ENCODE measurements around the gene SCLY.

The SCLY gene

DNA sequence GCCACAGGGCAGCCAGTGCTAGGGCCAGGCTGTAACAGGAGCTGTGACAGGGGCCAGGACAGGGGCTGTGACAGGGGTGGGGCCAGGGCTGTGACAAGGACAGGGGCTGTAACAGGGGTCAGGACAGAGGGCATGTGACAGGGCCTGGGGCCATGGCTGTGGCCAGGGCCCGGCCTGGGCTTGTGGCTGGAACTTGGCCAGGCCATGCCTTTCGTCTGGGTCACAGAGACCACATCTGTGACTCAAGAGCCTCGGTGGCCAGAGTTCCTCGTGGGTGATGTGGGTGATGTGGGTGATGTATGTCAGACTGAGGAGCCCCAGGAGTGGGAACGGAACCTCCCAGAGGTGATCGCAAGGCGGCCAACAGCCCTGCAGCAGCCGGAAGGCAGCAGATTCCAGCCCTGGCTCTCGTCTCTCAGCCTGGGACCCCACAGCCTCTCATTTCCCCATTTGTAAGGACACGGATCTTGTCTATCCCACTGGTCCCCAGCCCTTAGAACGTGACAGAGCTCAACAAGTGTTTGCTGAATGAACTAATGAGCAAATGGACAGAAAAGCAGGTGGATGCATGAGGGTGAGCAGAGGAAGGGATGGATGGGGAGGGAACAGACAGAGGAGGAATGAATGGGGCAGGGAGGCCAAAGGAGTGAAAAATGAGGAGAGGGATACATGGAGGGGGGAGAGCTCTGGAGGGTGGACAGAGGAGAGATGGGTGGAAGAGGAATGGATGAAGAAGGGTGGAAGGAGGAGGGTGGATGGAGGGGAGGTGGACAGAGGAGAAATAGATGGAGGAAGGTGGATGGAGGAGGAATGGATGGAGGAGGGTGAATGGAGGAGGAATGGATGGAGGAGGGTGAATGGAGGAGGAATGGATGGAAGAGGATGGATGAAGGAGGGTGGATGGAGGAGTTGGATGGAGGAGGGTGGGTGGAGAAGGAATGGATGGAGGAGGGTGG, 56.7 kb downstream of the SCLY start:
- Histone ChIP-seq H3K4me3 (ENCODE audit: low read length) (no peak overlapping the region), H3K4me1 (ENCODE audit: insufficient read depth, low read length) (no peaks in the 10 kb centered on the region), H3K36me3 (ENCODE audit: insufficient read depth, low read length) (no peaks in the 10 kb centered on the region), H3K9me3 (ENCODE audit: insufficient read depth, low read depth, low read length) (peaks cover 5% of the 10 kb centered on the region; the same call in 1 of the 2 replicates), H3K27me3 (ENCODE audit: insufficient read depth, low read length) (0 out of 2 replicates have a peak, but pooled peaks cover 3% of the 10 kb centered on the region), H3K9ac (ENCODE audit: low read depth, low read length) (no peak overlapping the region), H3K27ac (ENCODE audit: low read depth, low read length) (no peak overlapping the region)
- 84% methylated on average over 11 of the region's 11 CpGs for WGBS

DNA sequence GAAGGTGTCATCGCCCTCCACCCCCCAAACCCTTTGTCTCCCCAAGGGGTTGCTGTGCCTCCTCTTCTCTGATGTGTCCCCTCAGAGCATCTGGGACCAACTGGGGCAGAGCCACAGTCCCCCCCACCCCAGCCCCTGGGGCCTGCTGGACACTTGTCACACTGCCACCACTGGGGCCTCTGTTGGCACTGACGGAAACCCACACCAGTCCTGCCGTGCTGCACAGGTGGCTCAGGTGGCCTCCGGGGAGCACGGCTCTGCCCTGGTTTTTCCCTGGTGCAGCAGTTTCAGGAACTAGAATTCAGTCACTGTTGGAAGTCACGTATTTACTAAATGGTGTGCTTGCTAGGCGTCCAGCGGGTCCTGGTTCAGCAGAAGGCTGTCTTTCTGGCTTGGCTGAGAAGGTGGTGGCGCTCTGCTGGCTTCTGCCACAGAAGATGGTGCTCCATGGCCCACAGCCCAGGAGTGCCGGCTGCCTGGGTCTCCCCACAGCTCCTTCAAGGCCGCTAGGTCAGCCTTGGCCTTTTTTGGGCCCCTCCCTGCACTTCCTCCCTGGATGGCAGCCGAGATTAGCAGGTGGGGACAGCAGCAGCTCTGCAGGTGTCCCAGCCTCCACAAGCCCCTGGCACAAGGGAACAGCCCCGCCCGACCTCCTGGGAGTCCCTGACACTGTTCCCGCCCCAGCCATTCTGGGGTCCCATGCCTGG, 59.1 kb downstream of the SCLY start:
- Histone ChIP-seq H3K9ac (ENCODE audit: low read depth, low read length) (no peak overlapping the region), H3K27me3 (ENCODE audit: insufficient read depth, low read length) (0 out of 2 replicates have a peak, but pooled peaks cover 3% of the 10 kb centered on the region), H3K27ac (ENCODE audit: low read depth, low read length) (no peak overlapping the region), H3K9me3 (ENCODE audit: insufficient read depth, low read depth, low read length) (no peaks in the 10 kb centered on the region), H3K4me3 (ENCODE audit: low read length) (no peak overlapping the region), H3K4me1 (ENCODE audit: insufficient read depth, low read length) (no peaks in the 10 kb centered on the region), H3K36me3 (ENCODE audit: insufficient read depth, low read length) (no peaks in the 10 kb centered on the region)
- WGBS: 76% methylated on average over 15 of the region's 15 CpGs

DNA sequence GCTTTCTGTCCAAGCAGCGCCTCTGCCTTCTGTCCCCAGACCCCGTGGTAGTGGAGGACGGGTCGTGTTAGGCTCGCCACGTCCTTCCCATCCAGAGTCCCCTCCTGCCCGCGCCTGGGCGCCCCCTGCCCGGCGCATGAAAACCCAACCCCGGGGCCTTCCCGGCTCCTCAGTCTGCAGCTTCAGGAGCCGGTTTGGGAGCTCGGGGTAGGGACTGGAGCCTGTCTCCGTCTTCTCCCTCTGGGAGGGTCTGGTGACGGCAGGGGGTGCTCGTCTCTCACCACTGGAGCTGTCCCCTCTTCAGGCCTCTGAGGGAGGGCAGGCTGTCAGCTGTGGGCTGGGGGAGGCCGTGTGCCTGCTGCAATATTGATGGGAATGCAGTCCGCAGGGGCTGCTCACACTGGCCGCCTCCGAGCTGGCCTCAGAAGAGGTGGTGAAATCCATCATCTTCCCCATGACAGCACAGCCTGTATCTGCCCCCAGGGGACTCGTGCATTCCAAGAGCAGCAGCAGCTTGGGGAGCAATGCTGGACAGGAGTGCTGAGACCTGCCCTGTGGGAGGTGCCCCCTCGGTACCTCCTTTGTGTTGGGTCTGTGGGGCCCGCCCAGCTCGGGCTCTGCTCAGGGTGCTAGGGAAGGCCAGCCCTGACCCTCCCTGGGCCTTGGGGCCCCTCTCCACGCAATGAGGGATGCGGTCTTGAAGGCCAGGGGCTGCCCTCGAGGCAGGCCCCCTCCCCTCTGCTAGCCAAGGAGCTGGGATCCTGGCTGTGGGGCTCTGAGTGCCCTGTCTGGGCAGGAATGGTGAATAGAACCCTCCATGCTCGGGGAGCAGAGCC, 59.9 kb downstream of the SCLY start:
- 50% methylated on average over 30 of the region's 30 CpGs for WGBS
- Histone ChIP-seq H3K27ac (ENCODE audit: low read depth, low read length) (no peak overlapping the region), H3K4me3 (ENCODE audit: low read length) (no peak overlapping the region)

DNA sequence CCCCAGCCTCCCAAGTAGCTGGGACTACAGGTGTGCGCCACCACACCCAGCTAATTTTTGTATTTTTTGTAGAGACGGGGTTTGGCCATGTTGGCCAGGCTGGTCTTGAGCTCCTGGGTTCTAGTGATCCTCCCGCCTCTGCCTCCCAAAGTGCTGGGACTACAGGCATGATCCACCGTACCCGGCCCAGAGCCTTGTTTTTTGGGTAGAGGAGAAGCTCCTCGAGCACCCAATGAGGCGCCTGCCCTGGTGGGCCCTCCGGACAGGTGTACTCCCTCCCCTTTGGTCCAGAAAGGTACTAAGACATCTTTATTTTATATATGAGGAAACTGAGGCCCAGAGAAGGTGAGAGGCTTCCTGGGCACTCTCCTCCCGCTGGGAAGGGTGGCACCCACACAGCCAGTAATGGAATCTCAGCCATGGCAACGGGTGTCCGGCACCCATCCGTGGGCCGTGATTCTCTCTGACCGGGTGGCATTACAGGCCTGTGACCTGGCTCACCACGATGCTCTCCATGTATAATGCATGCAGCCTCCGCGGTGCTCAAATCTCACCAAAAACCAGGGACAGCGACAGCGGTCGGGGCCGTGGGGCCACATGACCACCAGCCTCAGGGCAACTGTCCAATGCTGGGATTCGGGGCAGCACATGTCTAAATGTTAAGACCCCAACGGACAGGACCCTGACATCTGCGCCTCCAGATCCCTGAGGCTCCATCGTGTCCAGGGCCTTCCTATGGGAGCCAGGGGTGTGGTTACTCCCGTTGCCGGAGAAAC, 60.9 kb downstream of the SCLY start:
- 0 out of 2 replicates have a peak, but pooled peaks cover 3% of the 10 kb centered on the region for H3K27me3 ChIP-seq (ENCODE audit: insufficient read depth, low read length)
- no peaks in the 10 kb centered on the region for H3K36me3 ChIP-seq (ENCODE audit: insufficient read depth, low read length)
- 91% methylated on average over 26 of the region's 27 CpGs for WGBS
- no peak overlapping the region for H3K4me3 ChIP-seq (ENCODE audit: low read length)
- H3K9ac ChIP-seq (ENCODE audit: low read depth, low read length): no peak overlapping the region
- no peak overlapping the region for H3K27ac ChIP-seq (ENCODE audit: low read depth, low read length)
- H3K4me1 ChIP-seq (ENCODE audit: insufficient read depth, low read length): no peaks in the 10 kb centered on the region
- H3K9me3 ChIP-seq (ENCODE audit: insufficient read depth, low read depth, low read length): no peaks in the 10 kb centered on the region

More for the DNA sequence above, 59.9 kb downstream of the SCLY start:
- no peaks in the 10 kb centered on the region for H3K9me3 ChIP-seq (ENCODE audit: insufficient read depth, low read depth, low read length)
- H3K36me3 ChIP-seq (ENCODE audit: insufficient read depth, low read length): no peaks in the 10 kb centered on the region
- H3K27me3 ChIP-seq (ENCODE audit: insufficient read depth, low read length): 0 out of 2 replicates have a peak, but pooled peaks cover 3% of the 10 kb centered on the region
- no peak overlapping the region for H3K9ac ChIP-seq (ENCODE audit: low read depth, low read length)
- H3K4me1 ChIP-seq (ENCODE audit: insufficient read depth, low read length): no peaks in the 10 kb centered on the region

DNA sequence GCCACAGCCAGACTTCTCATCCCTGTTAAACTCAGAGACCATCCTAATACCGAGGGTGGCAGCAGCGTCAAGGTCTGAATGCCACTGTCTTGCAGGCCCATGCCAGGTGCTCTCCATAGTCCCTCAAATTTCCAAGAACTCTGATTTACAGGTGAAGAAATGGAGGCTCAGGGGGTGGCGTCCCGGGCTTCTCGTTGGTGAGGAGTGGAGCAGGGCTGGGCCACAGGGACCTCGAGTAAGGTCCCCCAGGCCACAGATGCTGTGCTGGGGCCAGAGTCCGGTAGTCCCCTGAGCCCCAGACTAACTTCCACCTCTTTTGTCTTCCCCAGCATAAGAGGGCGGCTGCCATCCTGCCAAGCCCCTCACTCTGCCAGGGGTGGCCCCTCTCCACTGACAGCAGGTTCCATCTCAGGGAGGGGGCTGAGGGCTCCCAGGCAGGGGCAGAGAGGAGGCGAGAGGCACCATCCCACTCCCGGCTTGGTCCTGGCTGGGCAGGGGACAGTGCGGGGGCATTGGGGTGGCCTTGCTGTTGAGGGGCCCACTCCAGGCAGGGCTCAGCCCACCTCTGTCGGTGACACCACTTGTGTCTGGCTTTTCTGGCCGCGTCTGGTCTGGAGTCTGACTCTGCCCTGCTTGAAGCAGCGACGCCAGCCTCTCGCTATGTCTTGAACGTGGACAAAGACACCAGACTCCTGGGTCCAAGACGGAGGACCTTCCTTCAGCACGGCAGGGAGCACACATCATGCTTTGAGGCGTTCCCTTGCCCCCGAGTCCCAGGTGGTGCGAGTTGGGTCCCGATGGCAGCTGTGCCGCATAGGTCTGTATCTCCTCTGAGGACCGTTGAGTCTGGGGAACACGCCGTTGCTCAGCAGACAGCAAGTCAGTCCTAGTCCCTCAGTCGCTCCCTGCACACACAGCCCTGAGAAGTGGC, 61.8 kb downstream of the SCLY start:
- no peak overlapping the region for H3K4me3 ChIP-seq (ENCODE audit: low read length)
- H3K36me3 ChIP-seq (ENCODE audit: insufficient read depth, low read length): no peaks in the 10 kb centered on the region
- no peaks in the 10 kb centered on the region for H3K4me1 ChIP-seq (ENCODE audit: insufficient read depth, low read length)
- WGBS: 93% methylated on average over 29 of the region's 29 CpGs
- no peak overlapping the region for H3K27ac ChIP-seq (ENCODE audit: low read depth, low read length)
- no peak overlapping the region for H3K9ac ChIP-seq (ENCODE audit: low read depth, low read length)
- 0 out of 2 replicates have a peak, but pooled peaks cover 3% of the 10 kb centered on the region for H3K27me3 ChIP-seq (ENCODE audit: insufficient read depth, low read length)
- no peaks in the 10 kb centered on the region for H3K9me3 ChIP-seq (ENCODE audit: insufficient read depth, low read depth, low read length)

DNA sequence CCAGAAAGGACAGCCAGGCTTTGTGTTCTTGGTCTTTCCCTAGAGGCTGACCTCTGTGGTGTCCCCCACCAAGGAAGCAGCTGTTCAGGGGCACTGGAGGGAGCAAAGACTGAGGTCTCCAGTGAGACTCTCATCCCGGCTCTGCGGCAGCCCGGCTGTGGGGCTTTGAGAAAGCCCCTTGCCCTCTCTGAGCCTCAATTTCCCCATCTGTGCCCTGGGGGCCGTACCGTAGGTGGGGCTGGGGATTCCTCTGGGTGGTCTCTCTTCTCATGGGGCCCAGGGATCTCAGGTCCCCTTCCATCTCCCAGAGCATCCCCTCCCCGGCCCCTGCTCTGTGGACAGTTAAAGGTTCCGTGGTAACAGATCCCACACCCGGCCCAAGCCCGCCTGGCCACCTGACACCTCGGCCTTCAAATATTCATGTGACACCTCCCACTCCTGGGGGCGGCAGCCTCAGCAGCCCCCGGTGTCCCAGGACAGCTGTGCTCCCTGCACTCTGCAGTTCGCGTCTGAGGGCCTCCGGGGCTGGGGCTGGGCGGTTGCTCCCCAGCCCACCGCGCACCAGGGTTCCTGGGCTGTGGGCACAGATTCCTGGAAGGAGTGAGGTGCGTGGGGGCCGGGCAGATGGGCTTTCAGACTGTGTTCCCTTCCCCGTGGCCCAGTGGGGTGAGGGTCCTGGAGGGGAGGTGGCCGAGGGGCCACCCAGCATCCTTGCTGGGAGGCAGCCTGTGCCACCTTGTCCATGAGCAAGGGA, 62.6 kb downstream of the SCLY start:
- 87% methylated on average over 22 of the region's 22 CpGs for WGBS
- H3K27me3 ChIP-seq (ENCODE audit: insufficient read depth, low read length): no peaks in the 10 kb centered on the region
- no peak overlapping the region for H3K4me3 ChIP-seq (ENCODE audit: low read length)
- H3K27ac ChIP-seq (ENCODE audit: low read depth, low read length): no peak overlapping the region
- H3K4me1 ChIP-seq (ENCODE audit: insufficient read depth, low read length): no peaks in the 10 kb centered on the region
- H3K36me3 ChIP-seq (ENCODE audit: insufficient read depth, low read length): no peaks in the 10 kb centered on the region
- no peak overlapping the region for H3K9ac ChIP-seq (ENCODE audit: low read depth, low read length)
- H3K9me3 ChIP-seq (ENCODE audit: insufficient read depth, low read depth, low read length): no peaks in the 10 kb centered on the region

DNA sequence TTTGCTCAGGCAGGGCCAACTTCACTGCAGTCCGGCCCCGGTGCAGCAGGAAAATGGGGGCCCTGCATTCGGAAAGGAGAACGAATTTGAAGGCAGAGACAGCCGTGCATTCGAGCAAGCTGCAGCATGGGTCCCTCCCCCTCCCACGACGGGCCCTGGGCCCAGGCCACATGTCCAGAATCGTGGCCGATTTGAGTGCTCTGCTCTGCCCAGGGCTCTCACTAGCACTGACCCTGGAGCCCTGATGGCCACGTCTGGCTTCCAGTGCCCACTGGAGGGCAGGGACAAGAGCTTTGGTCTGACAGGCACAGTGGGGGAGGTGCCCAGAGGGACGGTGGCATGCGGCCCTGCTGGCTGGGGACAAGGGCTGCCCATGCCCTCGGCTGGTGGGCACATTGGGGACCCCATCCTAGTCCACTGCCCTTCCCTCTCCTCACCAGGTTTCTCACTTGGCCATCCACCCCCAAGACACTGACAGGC, 63.2 kb downstream of the SCLY start:
- Histone ChIP-seq H3K27ac (ENCODE audit: low read depth, low read length) (no peak overlapping the region), H3K4me3 (ENCODE audit: low read length) (no peak overlapping the region), H3K9ac (ENCODE audit: low read depth, low read length) (no peak overlapping the region), H3K36me3 (ENCODE audit: insufficient read depth, low read length) (no peaks in the 10 kb centered on the region), H3K4me1 (ENCODE audit: insufficient read depth, low read length) (no peaks in the 10 kb centered on the region), H3K9me3 (ENCODE audit: insufficient read depth, low read depth, low read length) (no peaks in the 10 kb centered on the region), H3K27me3 (ENCODE audit: insufficient read depth, low read length) (no peaks in the 10 kb centered on the region)
- WGBS: 87% methylated on average over 14 of the region's 14 CpGs

DNA sequence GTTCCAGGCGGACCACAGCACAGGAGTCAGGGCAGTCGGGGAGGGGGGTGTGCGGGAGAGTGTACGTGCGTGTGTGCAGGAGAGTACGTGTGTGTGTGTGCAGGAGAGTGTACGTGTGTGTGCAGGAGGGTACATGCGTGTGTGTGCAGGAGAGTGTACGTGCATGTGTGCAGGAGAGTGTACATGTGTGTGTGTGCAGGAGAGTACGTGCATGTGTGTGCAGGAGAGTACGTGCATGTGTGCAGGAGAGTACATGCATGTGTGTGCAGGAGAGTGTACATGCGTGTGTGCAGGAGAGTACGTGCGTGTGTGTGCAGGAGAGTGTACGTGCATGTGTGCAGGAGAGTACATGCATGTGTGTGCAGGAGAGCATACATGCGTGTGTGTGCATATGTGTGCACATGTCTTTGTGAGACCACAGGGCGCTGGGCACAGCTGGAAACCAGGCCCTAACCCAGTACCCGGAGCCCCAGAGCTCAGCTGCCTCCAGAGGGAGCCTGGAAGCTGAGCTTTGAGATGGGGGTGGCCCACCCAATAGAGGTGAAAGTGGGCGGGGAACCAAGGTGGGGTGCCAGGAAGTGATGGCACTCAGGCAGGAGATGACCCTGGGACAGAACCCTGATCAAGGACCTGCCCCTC, 63.8 kb downstream of the SCLY start:
- Histone ChIP-seq H3K9me3 (ENCODE audit: insufficient read depth, low read depth, low read length) (no peaks in the 10 kb centered on the region), H3K9ac (ENCODE audit: low read depth, low read length) (no peak overlapping the region), H3K36me3 (ENCODE audit: insufficient read depth, low read length) (no peaks in the 10 kb centered on the region), H3K27ac (ENCODE audit: low read depth, low read length) (no peak overlapping the region), H3K4me3 (ENCODE audit: low read length) (no peak overlapping the region), H3K4me1 (ENCODE audit: insufficient read depth, low read length) (no peaks in the 10 kb centered on the region), H3K27me3 (ENCODE audit: insufficient read depth, low read length) (no peaks in the 10 kb centered on the region)
- 93% methylated on average over 19 of the region's 19 CpGs for WGBS

All from HUES64 (cell line).